Stimulated activated naive CD8-positive, alpha-beta T cell treated with anti-CD3 and anti-CD28 coated beads, Interleukin-15, Interleukin-2, amounts not matched to agents 100 U/mL and 50 U/mL, for 24 hours (primary cell): ENCODE measurements around the gene KCNC2.

Experiments used
- ATAC-seq: fragments of 150-1000 bp; cut with Tn5 transposase; one replicate; pipeline ENCODE4 v1.10.0; 2021
- DNase-seq: peaks from one replicate; pipeline ENCODE4 v3.0.0; 2021

Gene KCNC2

GRCh38 chr12:75048767-75049166 is 160.9 kb downstream of the KCNC2 start:
- ATAC-seq (no peak), DNase-seq (no peak)

DNA sequence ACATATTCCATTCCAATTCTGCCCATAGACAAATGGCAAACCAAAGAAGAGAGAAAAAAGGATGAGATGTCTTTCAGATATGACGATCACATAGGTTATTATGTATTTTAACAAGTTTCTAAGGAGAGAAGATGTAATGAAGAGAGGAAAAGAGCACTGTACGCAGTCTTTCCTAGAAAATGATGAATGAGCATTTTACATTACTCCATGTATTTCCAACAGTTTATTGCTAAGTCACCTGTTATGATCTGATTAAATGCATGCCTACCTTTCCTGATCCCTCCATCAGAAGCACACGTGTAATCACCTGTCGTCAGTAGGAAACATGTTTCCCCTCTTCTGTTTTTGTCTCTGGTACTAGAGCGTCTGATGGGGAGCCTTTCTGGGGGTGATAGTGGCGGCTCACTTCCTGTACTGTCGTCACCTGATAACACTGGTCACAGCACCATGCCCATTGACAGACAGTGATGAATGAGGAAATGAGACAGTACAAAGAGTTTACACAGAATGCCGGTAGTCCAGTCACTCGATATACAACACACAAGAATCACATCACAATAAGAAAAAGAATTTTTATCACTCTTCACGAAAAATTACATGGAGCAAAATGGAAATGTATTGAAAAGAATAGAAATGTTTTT is 161.6 kb downstream of the KCNC2 start:
- ATAC-seq = no peak

GRCh38 chr12:75042125-75042524 is 167.5 kb downstream of the KCNC2 start:
- ATAC-seq (no peak), DNase-seq (no peak)

More for the DNA sequence above, 161.6 kb downstream of the KCNC2 start:
- DNase-seq = no peak

- ATAC-seq = no peak
- no peak for DNase-seq
Observed at GRCh38 chr12:75041472-75041871, 168.2 kb downstream of the KCNC2 start.

- ATAC-seq (no peak), DNase-seq (peak; percentile 3)
Observed at GRCh38 chr12:75020068-75020557, 189.5 kb downstream of the KCNC2 start.

DNA sequence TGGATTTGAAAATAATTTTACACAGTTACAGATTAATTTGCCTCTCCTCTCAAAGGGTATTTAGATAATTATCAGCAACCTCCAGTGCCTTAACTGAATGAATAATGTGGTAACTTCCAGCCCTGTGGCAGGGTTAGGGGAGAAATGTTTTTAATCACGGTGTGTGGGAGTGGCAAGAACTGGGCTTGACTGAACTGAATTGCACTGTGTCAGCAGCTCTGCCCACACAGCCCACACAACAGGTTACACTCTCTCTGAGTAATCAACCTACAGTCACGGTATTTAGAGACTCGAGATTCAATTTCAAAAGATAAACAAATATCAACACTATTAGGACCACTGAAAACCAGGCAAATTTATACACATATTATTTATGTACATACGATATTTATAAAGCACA is 198.5 kb downstream of the KCNC2 start:
- DNase-seq = no peak
- ATAC-seq = peak; percentile 49

GRCh38 chr12:75007133-75007532 is 202.5 kb downstream of the KCNC2 start:
- DNase-seq (no peak), ATAC-seq (no peak)

DNA sequence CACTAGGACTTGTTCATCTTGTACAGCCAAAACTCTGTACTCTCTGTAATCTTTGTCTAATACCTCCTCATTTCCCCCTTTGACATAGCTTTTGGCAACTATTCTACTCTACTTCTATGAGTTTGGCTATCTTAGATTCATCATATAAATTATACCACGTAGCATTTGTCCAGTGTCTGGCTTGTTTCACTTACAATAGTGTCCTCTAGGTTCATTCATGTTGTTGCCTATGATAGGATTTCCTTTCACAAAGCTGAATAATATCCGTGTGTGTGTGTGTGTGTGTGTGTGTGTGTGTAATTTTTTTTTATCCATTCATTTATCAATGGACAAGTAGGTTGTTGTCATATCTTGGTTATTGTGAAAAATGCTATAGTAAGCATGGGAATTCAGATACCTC is 209.5 kb downstream of the KCNC2 start:
- DNase-seq (no peak), ATAC-seq (no peak)

- DNase-seq (no peak), ATAC-seq (no peak)
Observed at GRCh38 chr12:74999474-74999873, 210.2 kb downstream of the KCNC2 start.
